Parathyroid adenoma (tissue), 2 donors: ENCODE results near the gene SPAG6.

ENCODE experiments used
- H2AFZ ChIP-seq: fragments of 300-600 bp; sonication (generic); one replicate; pipeline ENCODE4 v1.7.0; 2017; ENCODE audit warnings: antibody characterized with exemption, mild to moderate bottlenecking
- H3K27ac ChIP-seq: fragments of 300-600 bp; sonication (generic); one replicate; pipeline ENCODE4 v1.7.0; 2017
- H3K27me3 ChIP-seq: fragments of 300-600 bp; sonication (generic); one replicate; pipeline ENCODE4 v1.7.0; 2017; ENCODE audit warnings: low read length; ENCODE audit not compliant: control insufficient read depth, insufficient read depth
- H3K36me3 ChIP-seq: fragments of 300-600 bp; sonication (generic); one replicate; pipeline ENCODE4 v1.7.0; 2017; ENCODE audit warnings: low read length; ENCODE audit not compliant: control insufficient read depth, insufficient read depth
- H3K4me1 ChIP-seq: fragments of 300-600 bp; sonication (generic); one replicate; pipeline ENCODE4 v1.7.0; 2017; ENCODE audit warnings: control low read depth
- H3K4me2 ChIP-seq: fragments of 300-600 bp; sonication (generic); one replicate; pipeline ENCODE4 v1.7.0; 2017; ENCODE audit warnings: low read length
- H3K4me3 ChIP-seq: fragments of 300-600 bp; sonication (generic); one replicate; pipeline ENCODE4 v1.7.0; 2017; ENCODE audit warnings: low read depth, low read length
- H3K79me2 ChIP-seq: fragments of 300-600 bp; sonication (generic); one replicate; pipeline ENCODE4 v1.7.0; 2017; ENCODE audit warnings: control low read depth
- H3K9ac ChIP-seq: fragments of 300-600 bp; sonication (generic); one replicate; pipeline ENCODE4 v1.7.0; 2017; ENCODE audit warnings: mild to moderate bottlenecking
- H3K9me3 ChIP-seq: fragments of 300-600 bp; sonication (generic); one replicate; pipeline ENCODE4 v1.7.0; 2017; ENCODE audit warnings: low read length; ENCODE audit not compliant: control insufficient read depth
- CTCF ChIP-seq: fragments of 300-600 bp; sonication (generic); IDR thresholded peaks from one replicate; pipeline ENCODE4 v1.7.0; 2017; ENCODE audit warnings: antibody characterized with exemption, mild to moderate bottlenecking
- donor health status: primary hyperparathyroidism.

The SPAG6 gene

GRCh38 chr10:22443175-22443901, 98.0 kb downstream of the SPAG6 start:
- TF ChIP-seq CTCF = no peak
- no peak overlapping the region for H3K4me2 ChIP-seq
- peaks cover 2% of the 10 kb centered on the region for H3K4me1 ChIP-seq
- H3K9ac ChIP-seq = no peak overlapping the region
- no peak overlapping the region for H3K27ac ChIP-seq
- no peaks in the 10 kb centered on the region for H3K36me3 ChIP-seq
- no peaks in the 10 kb centered on the region for H3K79me2 ChIP-seq
- no peak overlapping the region for H2AFZ ChIP-seq
- no peaks in the 10 kb centered on the region for H3K9me3 ChIP-seq
- H3K4me3 ChIP-seq = no peak overlapping the region
- H3K27me3 ChIP-seq = no peaks in the 10 kb centered on the region

GRCh38 chr10:22444219-22444788, 99.0 kb downstream of the SPAG6 start:
- no peak overlapping the region for H2AFZ ChIP-seq
- no peaks in the 10 kb centered on the region for H3K27me3 ChIP-seq
- no peak overlapping the region for H3K9ac ChIP-seq
- no peak for TF ChIP-seq CTCF
- no peaks in the 10 kb centered on the region for H3K79me2 ChIP-seq
- H3K9me3 ChIP-seq = no peaks in the 10 kb centered on the region
- no peak overlapping the region for H3K4me2 ChIP-seq
- H3K4me3 ChIP-seq = no peak overlapping the region
- H3K36me3 ChIP-seq = no peaks in the 10 kb centered on the region
- no peak overlapping the region for H3K27ac ChIP-seq
- H3K4me1 ChIP-seq = no peaks in the 10 kb centered on the region

GRCh38 chr10:22445495-22445894, 100.2 kb downstream of the SPAG6 start:
- H3K9ac ChIP-seq = no peak overlapping the region
- H3K4me2 ChIP-seq = no peak overlapping the region
- no peaks in the 10 kb centered on the region for H3K9me3 ChIP-seq
- TF ChIP-seq CTCF = no peak
- H2AFZ ChIP-seq = no peak overlapping the region
- no peaks in the 10 kb centered on the region for H3K27me3 ChIP-seq
- H3K4me3 ChIP-seq = no peak overlapping the region
- no peaks in the 10 kb centered on the region for H3K36me3 ChIP-seq
- no peaks in the 10 kb centered on the region for H3K79me2 ChIP-seq
- no peak overlapping the region for H3K27ac ChIP-seq
- H3K4me1 ChIP-seq = no peaks in the 10 kb centered on the region

GRCh38 chr10:22447068-22447467, 101.8 kb downstream of the SPAG6 start:
- no peak overlapping the region for H3K4me3 ChIP-seq
- no peak overlapping the region for H3K27ac ChIP-seq
- H3K4me1 ChIP-seq = no peaks in the 10 kb centered on the region
- H3K36me3 ChIP-seq = no peaks in the 10 kb centered on the region
- H3K79me2 ChIP-seq = no peaks in the 10 kb centered on the region
- H3K9ac ChIP-seq = no peak overlapping the region
- TF ChIP-seq CTCF = no peak
- H3K9me3 ChIP-seq = no peaks in the 10 kb centered on the region
- no peak overlapping the region for H3K4me2 ChIP-seq
- no peak overlapping the region for H2AFZ ChIP-seq
- H3K27me3 ChIP-seq = no peaks in the 10 kb centered on the region

- Histone ChIP-seq H3K4me3 (no peak overlapping the region), H3K79me2 (no peaks in the 10 kb centered on the region), H3K4me2 (no peak overlapping the region), H3K9me3 (no peaks in the 10 kb centered on the region), H3K4me1 (no peaks in the 10 kb centered on the region), H3K9ac (no peak overlapping the region), H2AFZ (no peak overlapping the region), H3K27me3 (no peaks in the 10 kb centered on the region), H3K36me3 (no peaks in the 10 kb centered on the region), H3K27ac (no peak overlapping the region)
- no peak for TF ChIP-seq CTCF
Measured at GRCh38 chr10:22451346-22451745, 106.0 kb downstream of the SPAG6 start.
